Measurements from ENCODE around the gene THSD7B.

THSD7B gene

DNA sequence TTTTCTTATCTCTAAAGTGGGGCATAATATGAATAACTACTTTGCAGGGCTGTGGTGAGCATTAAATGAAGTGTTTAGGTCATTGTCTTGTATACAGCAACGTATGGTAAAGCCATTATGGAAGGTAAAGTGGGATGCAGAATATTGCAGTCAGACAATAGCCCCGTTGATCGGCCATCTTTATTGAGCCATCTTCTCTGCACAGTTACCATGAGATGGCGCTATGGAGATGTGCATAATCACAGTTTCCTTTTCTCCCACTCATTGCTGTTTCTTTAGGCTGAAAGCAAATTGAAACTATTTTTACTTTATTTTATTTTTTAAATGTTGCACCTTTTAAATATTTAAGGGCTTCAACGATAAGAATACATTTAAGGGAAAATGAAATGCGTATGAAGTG lies 108.9 kb downstream of the THSD7B start:
- H3K79me2 ChIP-seq (ENCODE audit: insufficient read depth, low read length) = no peaks in the 10 kb centered on the region
- H3F3A ChIP-seq (ENCODE audit: insufficient read depth, low read length) = no peaks in the 10 kb centered on the region
- no peak overlapping the region for H3K4me3 ChIP-seq (ENCODE audit: low read depth, low read length, poor library complexity, severe bottlenecking)
- H3K9me3 ChIP-seq (ENCODE audit: low read length) = no peaks in the 10 kb centered on the region
- no peak overlapping the region for H3K9ac ChIP-seq (ENCODE audit: low read length)
- no peaks in the 10 kb centered on the region for H3K27me3 ChIP-seq (ENCODE audit: insufficient read depth, low read length)
- H3K9me2 ChIP-seq (ENCODE audit: low read depth, low read length) = no peaks in the 10 kb centered on the region
- no peak overlapping the region for H2AFZ ChIP-seq (ENCODE audit: low read length)
- no peak overlapping the region for H3K4me2 ChIP-seq (ENCODE audit: low read length)
- H3K36me3 ChIP-seq (ENCODE audit: insufficient read depth, low read length) = no peaks in the 10 kb centered on the region
- H4K20me1 ChIP-seq (ENCODE audit: insufficient read depth, low read length) = no peaks in the 10 kb centered on the region
- no peak overlapping the region for H3K27ac ChIP-seq (ENCODE audit: low read depth, low read length, poor library complexity, severe bottlenecking)
- H3K4me1 ChIP-seq (ENCODE audit: insufficient read depth, low read length, severe bottlenecking) = no peaks in the 10 kb centered on the region
- TF ChIP-seq, protein P1, sequence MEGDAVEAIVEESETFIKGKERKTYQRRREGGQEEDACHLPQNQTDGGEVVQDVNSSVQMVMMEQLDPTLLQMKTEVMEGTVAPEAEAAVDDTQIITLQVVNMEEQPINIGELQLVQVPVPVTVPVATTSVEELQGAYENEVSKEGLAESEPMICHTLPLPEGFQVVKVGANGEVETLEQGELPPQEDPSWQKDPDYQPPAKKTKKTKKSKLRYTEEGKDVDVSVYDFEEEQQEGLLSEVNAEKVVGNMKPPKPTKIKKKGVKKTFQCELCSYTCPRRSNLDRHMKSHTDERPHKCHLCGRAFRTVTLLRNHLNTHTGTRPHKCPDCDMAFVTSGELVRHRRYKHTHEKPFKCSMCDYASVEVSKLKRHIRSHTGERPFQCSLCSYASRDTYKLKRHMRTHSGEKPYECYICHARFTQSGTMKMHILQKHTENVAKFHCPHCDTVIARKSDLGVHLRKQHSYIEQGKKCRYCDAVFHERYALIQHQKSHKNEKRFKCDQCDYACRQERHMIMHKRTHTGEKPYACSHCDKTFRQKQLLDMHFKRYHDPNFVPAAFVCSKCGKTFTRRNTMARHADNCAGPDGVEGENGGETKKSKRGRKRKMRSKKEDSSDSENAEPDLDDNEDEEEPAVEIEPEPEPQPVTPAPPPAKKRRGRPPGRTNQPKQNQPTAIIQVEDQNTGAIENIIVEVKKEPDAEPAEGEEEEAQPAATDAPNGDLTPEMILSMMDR (IDR thresholded peaks at IDR 0.05; ENCODE audit: low read length) = peak; percentile 55
- no peak for TF ChIP-seq EZH2 (IDR thresholded peaks at IDR 0.05; ENCODE audit: borderline replicate concordance, low read length)

DNA sequence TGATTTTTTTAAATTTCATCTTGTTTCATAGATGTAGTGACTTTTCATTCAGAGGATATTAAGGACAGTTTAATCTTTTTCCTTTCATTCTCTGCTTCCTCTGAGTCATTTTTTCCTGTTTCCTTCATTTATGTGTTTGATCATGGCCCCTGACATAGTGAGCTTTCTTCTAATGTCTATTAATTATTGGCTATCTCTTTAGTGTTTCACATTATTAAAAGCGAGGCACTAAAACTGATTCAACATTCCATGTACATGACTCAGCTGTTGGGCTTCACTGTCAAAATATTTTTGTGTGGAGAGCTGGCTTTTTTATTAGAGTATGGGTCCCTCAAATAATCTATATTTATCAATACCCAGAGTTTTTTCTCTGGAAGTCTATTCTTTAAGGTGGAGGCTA lies 125.8 kb downstream of the THSD7B start:
- TF ChIP-seq, protein P1 (IDR thresholded peaks at IDR 0.05; ENCODE audit: low read length) = no peak
- TF ChIP-seq EZH2 (IDR thresholded peaks at IDR 0.05; ENCODE audit: borderline replicate concordance, low read length) = no peak

DNA sequence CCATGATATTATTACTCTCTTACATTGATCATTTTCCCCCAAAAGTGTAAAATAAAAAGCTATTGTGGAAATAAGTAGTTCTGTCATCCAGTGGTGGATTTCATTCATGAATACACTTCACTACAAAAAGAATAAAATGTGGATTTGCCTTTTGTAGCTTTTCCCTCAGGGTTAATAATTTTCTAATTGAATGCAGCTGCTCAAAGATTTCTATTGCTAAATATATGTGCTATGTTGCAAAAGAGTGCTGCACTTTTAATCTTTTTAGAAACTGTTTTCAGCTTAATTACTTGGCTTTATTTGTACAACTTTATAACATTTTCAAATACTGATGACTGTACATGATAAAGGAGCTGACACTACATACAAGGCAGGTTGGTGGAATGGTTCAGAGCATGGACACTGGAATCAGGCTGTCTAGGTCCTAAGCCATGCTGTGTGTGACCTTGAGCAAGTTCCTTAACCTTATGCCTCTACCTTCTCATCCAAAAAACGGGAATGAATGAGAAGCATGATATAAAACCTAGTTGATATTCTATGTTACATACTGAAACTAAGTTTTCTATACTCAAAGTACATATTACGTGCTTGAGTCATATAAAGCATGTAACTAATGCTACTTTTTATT lies 128.8 kb downstream of the THSD7B start:
- Histone ChIP-seq H3K36me3 (ENCODE audit: insufficient read depth, low read length) (no peaks in the 10 kb centered on the region), H3K9me3 (ENCODE audit: low read length) (no peaks in the 10 kb centered on the region), H3F3A (ENCODE audit: insufficient read depth, low read length) (no peaks in the 10 kb centered on the region), H2AFZ (ENCODE audit: low read length) (no peak overlapping the region), H3K4me2 (ENCODE audit: low read length) (no peak overlapping the region), H3K4me3 (ENCODE audit: low read depth, low read length, poor library complexity, severe bottlenecking) (no peak overlapping the region), H4K20me1 (ENCODE audit: insufficient read depth, low read length) (no peaks in the 10 kb centered on the region), H3K9me2 (ENCODE audit: low read depth, low read length) (no peaks in the 10 kb centered on the region), H3K27me3 (ENCODE audit: insufficient read depth, low read length) (no peaks in the 10 kb centered on the region), H3K4me1 (ENCODE audit: insufficient read depth, low read length, severe bottlenecking) (no peaks in the 10 kb centered on the region), H3K79me2 (ENCODE audit: insufficient read depth, low read length) (no peaks in the 10 kb centered on the region), H3K9ac (ENCODE audit: low read length) (no peak overlapping the region), H3K27ac (ENCODE audit: low read depth, low read length, poor library complexity, severe bottlenecking) (no peak overlapping the region)
- no peak for TF ChIP-seq EZH2 (IDR thresholded peaks at IDR 0.05; ENCODE audit: borderline replicate concordance, low read length)
- TF ChIP-seq, protein P1 (IDR thresholded peaks at IDR 0.05; ENCODE audit: low read length) = no peak

More for the DNA sequence above, 125.8 kb downstream of the THSD7B start:
- Histone ChIP-seq H3K27ac (ENCODE audit: low read depth, low read length, poor library complexity, severe bottlenecking) (no peak overlapping the region), H2AFZ (ENCODE audit: low read length) (no peak overlapping the region), H3K36me3 (ENCODE audit: insufficient read depth, low read length) (no peaks in the 10 kb centered on the region), H3K27me3 (ENCODE audit: insufficient read depth, low read length) (no peaks in the 10 kb centered on the region), H3K9me2 (ENCODE audit: low read depth, low read length) (no peaks in the 10 kb centered on the region), H4K20me1 (ENCODE audit: insufficient read depth, low read length) (no peaks in the 10 kb centered on the region), H3K4me3 (ENCODE audit: low read depth, low read length, poor library complexity, severe bottlenecking) (no peak overlapping the region), H3K4me1 (ENCODE audit: insufficient read depth, low read length, severe bottlenecking) (no peaks in the 10 kb centered on the region), H3K4me2 (ENCODE audit: low read length) (no peak overlapping the region), H3K9me3 (ENCODE audit: low read length) (no peaks in the 10 kb centered on the region), H3K9ac (ENCODE audit: low read length) (no peak overlapping the region), H3K79me2 (ENCODE audit: insufficient read depth, low read length) (no peaks in the 10 kb centered on the region), H3F3A (ENCODE audit: insufficient read depth, low read length) (no peaks in the 10 kb centered on the region)
